Effector memory CD4-positive, alpha-beta T cell (primary cell): ENCODE results near the gene PLXNA4.

Source experiments
- DNase-seq, 3 donors: peaks; one replicate each; pipeline ENCODE4 v3.0.0-alpha.2; 2020
- H3K27ac ChIP-seq: 2 replicates; pipeline ENCODE4 v1.7.0; 2013; ENCODE audit warnings: mild to moderate bottlenecking, low read length, moderate library complexity; ENCODE audit not compliant: insufficient read depth, poor library complexity, severe bottlenecking
- H3K27me3 ChIP-seq: replicated peaks from 2 replicates; pipeline ENCODE4 v1.7.0; 2013; ENCODE audit warnings: mild to moderate bottlenecking, low read length; ENCODE audit not compliant: insufficient read depth, control insufficient read depth, poor library complexity, severe bottlenecking
- H3K36me3 ChIP-seq: 2 replicates; pipeline ENCODE4 v1.7.0; 2013; ENCODE audit warnings: mild to moderate bottlenecking, low read length, moderate library complexity; ENCODE audit not compliant: control insufficient read depth, insufficient read depth
- H3K4me1 ChIP-seq: 2 replicates; pipeline ENCODE4 v1.7.0; 2013; ENCODE audit warnings: low read length, mild to moderate bottlenecking; ENCODE audit not compliant: control insufficient read depth, insufficient read depth, poor library complexity, severe bottlenecking
- H3K4me3 ChIP-seq: 2 replicates; pipeline ENCODE4 v1.7.0; 2013; ENCODE audit warnings: low read length, low read depth, mild to moderate bottlenecking; ENCODE audit not compliant: insufficient read depth, poor library complexity, severe bottlenecking
- H3K9me3 ChIP-seq: 2 replicates; pipeline ENCODE4 v1.7.0; 2013; ENCODE audit warnings: mild to moderate bottlenecking, low read length, moderate library complexity; ENCODE audit not compliant: control insufficient read depth

PLXNA4 gene

GRCh38 chr7:132242192-132242812 is 334.0 kb downstream of the PLXNA4 start:
- Histone ChIP-seq H3K4me1 (no peaks in the 10 kb centered on the region), H3K27me3 (no peaks in the 10 kb centered on the region), H3K27ac (no peak overlapping the region), H3K9me3 (no peaks in the 10 kb centered on the region), H3K4me3 (no peak overlapping the region), H3K36me3 (no peaks in the 10 kb centered on the region)
- DNase-seq: no peak

GRCh38 chr7:132240821-132241422 is 335.3 kb downstream of the PLXNA4 start:
- no peak for DNase-seq
- H3K4me3 ChIP-seq: no peak overlapping the region
- no peaks in the 10 kb centered on the region for H3K9me3 ChIP-seq
- H3K36me3 ChIP-seq: no peaks in the 10 kb centered on the region
- H3K4me1 ChIP-seq: no peaks in the 10 kb centered on the region
- no peak overlapping the region for H3K27ac ChIP-seq
- H3K27me3 ChIP-seq: no peaks in the 10 kb centered on the region

- no peak overlapping the region for H3K4me3 ChIP-seq
- DNase-seq: no peak
- no peak overlapping the region for H3K27ac ChIP-seq
- H3K4me1 ChIP-seq: no peaks in the 10 kb centered on the region
- no peaks in the 10 kb centered on the region for H3K9me3 ChIP-seq
- no peaks in the 10 kb centered on the region for H3K27me3 ChIP-seq
- no peaks in the 10 kb centered on the region for H3K36me3 ChIP-seq
These were observed 336.0 kb downstream of the PLXNA4 start for GRCh38 chr7:132240262-132240661.

DNA sequence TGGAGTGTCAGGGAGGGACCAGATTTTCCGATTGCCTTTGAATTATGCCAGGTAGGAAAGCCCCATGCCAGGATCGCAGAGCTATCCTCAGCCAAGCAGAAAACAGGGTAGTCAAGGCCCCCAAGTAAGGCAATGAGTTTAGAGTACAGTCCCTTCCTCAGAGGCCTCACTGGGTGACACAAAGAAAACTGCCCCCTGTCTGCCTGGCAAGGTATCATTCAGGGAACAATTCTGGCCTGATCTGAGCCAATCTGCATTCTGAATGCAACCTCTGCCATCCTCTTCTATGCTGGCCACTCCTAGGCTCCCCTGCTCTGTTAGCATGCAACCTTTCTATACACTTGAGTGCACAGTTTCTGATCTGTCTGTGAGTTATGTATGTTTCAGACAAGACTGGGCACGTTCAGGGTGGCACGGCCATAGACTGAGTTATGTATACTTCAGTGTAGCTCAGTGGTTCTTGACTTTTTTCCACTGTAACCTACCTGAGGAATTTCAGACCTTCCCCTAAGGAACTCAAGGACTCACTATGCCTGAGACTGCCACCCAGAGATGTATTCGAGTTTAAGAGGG is 336.8 kb downstream of the PLXNA4 start:
- H3K4me1 ChIP-seq: no peaks in the 10 kb centered on the region
- no peaks in the 10 kb centered on the region for H3K27me3 ChIP-seq
- DNase-seq: no peak
- H3K27ac ChIP-seq: no peak overlapping the region
- no peaks in the 10 kb centered on the region for H3K36me3 ChIP-seq
- no peaks in the 10 kb centered on the region for H3K9me3 ChIP-seq
- no peak overlapping the region for H3K4me3 ChIP-seq

DNA sequence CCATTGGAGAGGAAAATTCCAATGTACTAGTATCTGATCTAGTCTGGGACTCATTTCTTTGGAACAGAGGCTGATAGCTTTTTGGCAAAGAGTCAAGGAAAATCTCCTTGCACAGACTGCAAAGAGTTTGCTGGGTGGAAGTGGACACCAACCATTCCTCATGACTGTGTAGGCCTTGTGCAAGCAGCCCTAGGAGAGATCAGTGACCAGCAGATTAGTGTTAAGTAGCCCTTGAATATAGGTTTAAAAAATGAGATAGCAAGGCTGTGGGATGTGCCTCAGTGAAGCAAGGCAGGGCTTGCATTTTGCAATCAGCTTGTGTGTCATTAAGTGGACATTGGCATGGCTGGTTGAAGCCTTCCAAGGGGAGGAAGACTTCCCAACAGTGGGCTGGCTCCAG is 341.6 kb downstream of the PLXNA4 start:
- DNase-seq: no peak
- H3K4me3 ChIP-seq: no peak overlapping the region
- H3K36me3 ChIP-seq: no peaks in the 10 kb centered on the region
- H3K27ac ChIP-seq: no peak overlapping the region
- no peaks in the 10 kb centered on the region for H3K4me1 ChIP-seq
- H3K27me3 ChIP-seq: no peaks in the 10 kb centered on the region
- no peaks in the 10 kb centered on the region for H3K9me3 ChIP-seq

GRCh38 chr7:132232406-132232805 is 343.9 kb downstream of the PLXNA4 start:
- no peaks in the 10 kb centered on the region for H3K36me3 ChIP-seq
- no peaks in the 10 kb centered on the region for H3K4me1 ChIP-seq
- H3K27me3 ChIP-seq: no peaks in the 10 kb centered on the region
- no peak overlapping the region for H3K27ac ChIP-seq
- no peak for DNase-seq
- no peaks in the 10 kb centered on the region for H3K9me3 ChIP-seq
- H3K4me3 ChIP-seq: no peak overlapping the region

- H3K4me1 ChIP-seq: no peaks in the 10 kb centered on the region
- no peak overlapping the region for H3K4me3 ChIP-seq
- H3K36me3 ChIP-seq: no peaks in the 10 kb centered on the region
- no peak overlapping the region for H3K27ac ChIP-seq
- DNase-seq: no peak
- H3K9me3 ChIP-seq: no peaks in the 10 kb centered on the region
- H3K27me3 ChIP-seq: no peaks in the 10 kb centered on the region
These were observed 345.8 kb downstream of the PLXNA4 start for GRCh38 chr7:132230462-132230861.

DNA sequence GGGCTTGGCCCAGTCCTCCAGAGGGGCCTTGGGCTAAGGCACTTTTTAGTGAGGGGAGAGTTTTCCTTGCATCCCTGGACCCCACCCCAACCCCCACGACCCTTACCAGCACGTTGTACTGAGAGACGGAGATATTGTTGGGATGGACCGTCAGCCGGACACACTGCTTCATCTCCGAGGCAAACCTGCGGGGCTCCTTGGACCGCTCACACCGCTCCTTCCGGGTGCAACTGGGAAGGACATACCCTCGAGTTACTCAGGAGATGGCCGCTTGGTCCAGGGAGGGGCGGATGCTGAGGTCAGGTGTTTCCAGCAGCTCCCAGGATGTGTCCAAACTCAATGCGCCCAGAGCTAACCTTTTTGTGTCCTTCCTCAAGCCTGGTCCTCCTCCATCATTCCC is 348.0 kb downstream of the PLXNA4 start:
- Histone ChIP-seq H3K27me3 (no peaks in the 10 kb centered on the region), H3K36me3 (no peaks in the 10 kb centered on the region), H3K27ac (no peak overlapping the region), H3K4me3 (no peak overlapping the region), H3K9me3 (no peaks in the 10 kb centered on the region), H3K4me1 (no peaks in the 10 kb centered on the region)
- DNase-seq: no peak

DNA sequence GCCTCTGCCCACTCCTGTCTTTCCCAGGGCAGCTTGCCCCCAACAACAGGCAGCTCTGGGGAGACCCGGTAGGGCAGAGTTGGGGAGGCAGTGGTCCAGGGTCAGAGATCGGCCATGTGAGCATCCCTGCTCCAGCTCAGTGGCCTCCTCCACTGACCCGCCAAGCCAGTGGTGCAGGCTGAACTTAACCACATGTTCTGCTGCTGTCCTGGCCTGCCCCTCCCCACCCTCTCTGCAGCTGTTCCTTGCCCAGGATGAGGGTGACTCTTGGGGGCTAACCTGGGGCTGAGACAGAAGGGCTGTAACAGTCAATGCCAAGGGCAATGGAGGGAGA is 349.3 kb downstream of the PLXNA4 start:
- Histone ChIP-seq H3K36me3 (no peaks in the 10 kb centered on the region), H3K4me1 (no peaks in the 10 kb centered on the region), H3K4me3 (no peak overlapping the region), H3K9me3 (no peaks in the 10 kb centered on the region), H3K27me3 (no peaks in the 10 kb centered on the region), H3K27ac (no peak overlapping the region)
- DNase-seq: no peak

DNA sequence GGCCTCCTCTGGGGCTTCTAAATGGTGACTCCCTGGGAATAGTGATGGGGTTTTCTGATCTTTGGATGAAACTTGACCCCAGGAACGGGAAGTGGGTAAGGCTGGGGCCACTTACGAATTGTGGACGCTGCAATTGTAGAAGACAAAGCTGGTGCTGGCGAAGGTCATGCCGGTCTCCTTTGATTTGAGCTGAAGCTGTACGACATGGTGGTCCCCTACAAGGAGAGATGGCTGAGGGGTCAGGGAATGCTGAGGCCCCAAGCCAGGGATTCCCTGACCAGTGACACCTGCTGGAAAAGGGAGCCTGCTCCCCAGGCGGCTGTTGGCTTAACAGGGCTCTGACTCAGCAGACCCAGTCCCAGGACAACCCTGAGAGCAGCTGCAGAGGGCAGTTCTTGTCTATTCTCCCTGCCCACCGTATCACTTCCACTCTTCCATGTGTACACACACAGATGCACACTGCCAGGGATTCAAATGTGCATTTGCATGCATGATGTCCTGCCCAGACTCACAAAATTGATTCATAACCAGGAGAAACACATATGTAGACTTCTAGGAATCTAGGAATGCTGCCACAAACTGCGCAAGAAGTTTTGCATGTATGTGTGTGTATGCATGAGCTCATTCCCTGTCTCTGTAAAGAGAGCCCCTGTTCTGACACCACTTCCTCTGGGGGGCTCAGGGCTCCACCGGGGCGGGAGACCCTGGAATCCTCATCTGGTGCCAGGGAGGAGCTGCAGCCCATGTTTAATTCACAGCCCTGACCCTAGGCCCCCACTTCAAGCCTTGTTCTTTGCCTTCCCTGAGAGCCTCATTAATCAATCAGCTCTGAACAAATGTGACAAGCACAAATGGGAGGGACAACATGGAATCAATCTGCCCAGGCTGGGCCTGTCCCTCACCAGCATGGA is 350.0 kb downstream of the PLXNA4 start:
- Histone ChIP-seq H3K27me3 (no peaks in the 10 kb centered on the region), H3K36me3 (no peaks in the 10 kb centered on the region), H3K9me3 (no peaks in the 10 kb centered on the region), H3K27ac (no peak overlapping the region), H3K4me3 (no peak overlapping the region), H3K4me1 (no peaks in the 10 kb centered on the region)
- DNase-seq: no peak
